Central memory CD8-positive, alpha-beta T cell (primary cell): ENCODE measurements around the gene LAMTOR2.

Experiments
- ATAC-seq: fragments of 150-1000 bp; cut with Tn5 transposase; replicated peaks from 2 replicates; pipeline ENCODE4 v1.10.0; 2022; ENCODE audit warnings: mild to moderate bottlenecking, moderate FRiP score, moderate number of reproducible peaks; ENCODE audit not compliant: poor library complexity, severe bottlenecking; ENCODE audit errors: extremely low read depth
- DNase-seq, 2 donors: peaks; one replicate each; pipeline ENCODE4 v3.0.0; 2021; ENCODE audit warnings: low spot score in 2 of 2
- H3K27ac Mint-ChIP-seq: one replicate; pipeline ENCODE4 v1.8.0; 2022; ENCODE audit warnings: low read depth, mild to moderate bottlenecking, moderate library complexity, mixed read lengths
- H3K27me3 Mint-ChIP-seq: one replicate; pipeline ENCODE4 v1.8.0; 2022; ENCODE audit warnings: mixed read lengths
- H3K36me3 Mint-ChIP-seq: one replicate; pipeline ENCODE4 v1.8.0; 2022; ENCODE audit warnings: mild to moderate bottlenecking, moderate library complexity, mixed read lengths; ENCODE audit not compliant: insufficient read depth
- H3K4me1 Mint-ChIP-seq: one replicate; pipeline ENCODE4 v1.8.0; 2022; ENCODE audit warnings: mixed read lengths
- H3K4me3 Mint-ChIP-seq: one replicate; pipeline ENCODE4 v1.8.0; 2022; ENCODE audit warnings: mild to moderate bottlenecking, moderate library complexity, mixed read lengths
- H3K9me3 Mint-ChIP-seq: one replicate; pipeline ENCODE4 v1.8.0; 2022; ENCODE audit warnings: mixed read lengths

Gene LAMTOR2

DNA sequence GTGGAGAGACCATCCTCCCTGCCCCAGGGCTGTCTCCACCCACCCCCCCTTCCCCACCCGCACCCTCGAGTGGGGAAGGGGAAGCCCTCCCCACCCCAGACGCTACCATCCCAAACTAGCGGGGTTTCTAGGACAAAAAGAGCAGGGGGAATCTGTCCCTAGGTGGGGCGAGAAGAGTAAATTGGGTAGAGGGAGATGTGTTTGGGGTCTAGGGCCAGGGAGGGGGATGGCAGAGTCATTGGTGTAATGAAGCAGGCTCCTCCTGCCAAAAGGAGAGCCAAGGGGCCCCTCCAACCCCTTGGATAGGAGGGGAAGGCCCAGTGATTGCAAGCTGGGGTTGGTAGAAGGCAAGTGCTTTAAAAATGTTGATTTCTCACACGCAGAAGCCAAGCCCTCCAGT is 17.7 kb downstream of the LAMTOR2 start:
- no peak for DNase-seq
- Mint-ChIP-seq H3K4me3 (no peak overlapping the region), H3K9me3 (no peaks in the 10 kb centered on the region), H3K4me1 (no peaks in the 10 kb centered on the region), H3K27me3 (no peaks in the 10 kb centered on the region), H3K36me3 (peaks cover 1% of the 10 kb centered on the region), H3K27ac (no peak overlapping the region)
- no peak for ATAC-seq

DNA sequence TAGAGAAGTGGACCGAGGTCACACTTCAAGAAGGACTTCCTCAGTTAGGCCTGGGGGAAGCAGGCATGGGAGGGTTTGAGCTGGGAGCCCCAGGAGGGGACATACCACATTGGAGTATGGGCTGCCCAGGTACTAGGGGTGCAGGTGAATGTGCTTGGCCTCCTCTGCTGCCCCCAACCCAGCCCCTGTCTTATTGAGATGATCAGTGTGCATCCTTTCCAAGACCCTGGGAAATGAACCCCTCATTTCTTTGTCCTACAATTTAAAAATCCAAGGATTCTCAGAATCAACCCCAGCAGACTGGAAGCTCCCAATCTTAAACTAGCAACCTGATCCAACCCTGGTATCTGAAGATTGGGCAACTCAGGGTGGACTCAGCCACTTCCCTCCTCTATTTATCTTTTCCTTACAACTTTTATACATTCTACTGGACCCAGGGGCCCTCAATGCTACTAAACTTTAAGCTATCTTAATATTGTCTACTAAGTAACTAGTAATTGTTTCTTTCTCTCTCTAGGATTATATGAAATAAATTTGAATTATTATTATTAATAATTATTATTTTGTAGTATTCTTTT is 18.6 kb downstream of the LAMTOR2 start:
- no peak overlapping the region for H3K27ac Mint-ChIP-seq
- H3K27me3 Mint-ChIP-seq: no peaks in the 10 kb centered on the region
- H3K4me1 Mint-ChIP-seq: no peaks in the 10 kb centered on the region
- no peak for ATAC-seq
- no peaks in the 10 kb centered on the region for H3K9me3 Mint-ChIP-seq
- peaks cover 1% of the 10 kb centered on the region for H3K36me3 Mint-ChIP-seq
- H3K4me3 Mint-ChIP-seq: no peak overlapping the region
- DNase-seq: no peak

- no peaks in the 10 kb centered on the region for H3K9me3 Mint-ChIP-seq
- no peak for DNase-seq
- H3K4me3 Mint-ChIP-seq: no peak overlapping the region
- H3K27me3 Mint-ChIP-seq: no peaks in the 10 kb centered on the region
- H3K4me1 Mint-ChIP-seq: no peaks in the 10 kb centered on the region
- ATAC-seq: no peak
- peaks cover 1% of the 10 kb centered on the region for H3K36me3 Mint-ChIP-seq
- no peak overlapping the region for H3K27ac Mint-ChIP-seq
These were observed 19.2 kb downstream of the LAMTOR2 start for GRCh38 chr1:156073740-156074139.

- DNase-seq: no peak
- Mint-ChIP-seq H3K4me1 (no peaks in the 10 kb centered on the region), H3K27me3 (no peaks in the 10 kb centered on the region), H3K27ac (no peak overlapping the region), H3K9me3 (no peaks in the 10 kb centered on the region), H3K4me3 (no peak overlapping the region), H3K36me3 (peaks cover 1% of the 10 kb centered on the region)
- no peak for ATAC-seq
These were observed 20.1 kb downstream of the LAMTOR2 start for GRCh38 chr1:156074661-156075060.

DNA sequence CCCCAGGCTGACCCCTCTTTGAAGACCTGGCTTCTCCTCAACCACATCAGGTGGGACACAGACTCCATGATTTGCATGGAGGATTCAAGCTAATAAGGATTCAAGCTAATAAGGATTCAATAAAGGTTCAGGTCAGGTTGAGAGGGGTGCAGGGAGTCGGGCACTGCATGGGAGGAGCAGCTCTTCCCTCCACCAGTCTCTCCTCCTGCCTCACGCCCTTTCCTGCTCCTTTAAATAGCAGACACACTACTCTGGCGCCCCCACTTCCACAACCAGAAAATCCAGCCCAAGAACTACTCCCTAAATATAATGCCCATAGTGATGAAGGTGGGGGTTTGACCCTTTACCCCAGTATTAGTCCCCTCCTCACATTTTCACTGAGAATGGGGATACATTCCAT is 20.6 kb downstream of the LAMTOR2 start:
- no peak overlapping the region for H3K4me3 Mint-ChIP-seq
- H3K36me3 Mint-ChIP-seq: peaks cover 1% of the 10 kb centered on the region
- no peaks in the 10 kb centered on the region for H3K4me1 Mint-ChIP-seq
- no peak for DNase-seq
- no peaks in the 10 kb centered on the region for H3K27me3 Mint-ChIP-seq
- H3K27ac Mint-ChIP-seq: no peak overlapping the region
- no peaks in the 10 kb centered on the region for H3K9me3 Mint-ChIP-seq
- no peak for ATAC-seq

DNA sequence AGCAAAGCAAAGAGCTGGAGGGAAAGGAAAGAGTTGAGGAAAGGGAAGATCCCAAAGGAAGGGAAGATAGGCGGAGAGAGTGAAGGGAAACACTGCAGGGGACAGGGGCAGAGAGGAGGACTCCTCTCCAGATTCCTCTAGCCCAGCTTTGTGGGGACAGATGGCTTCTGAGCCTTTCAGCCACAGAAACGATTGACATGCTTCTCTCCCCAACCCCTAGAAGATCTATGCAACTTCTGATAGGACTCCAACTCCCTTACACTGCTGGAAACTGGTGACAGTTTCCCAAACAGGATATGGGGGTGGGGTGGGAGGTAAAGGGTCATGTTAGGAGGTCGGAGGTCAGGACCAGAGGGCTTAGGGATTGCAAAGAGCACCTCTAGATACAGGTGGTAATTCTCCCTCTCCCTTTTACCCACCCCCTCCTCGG is 21.2 kb downstream of the LAMTOR2 start:
- DNase-seq (no peak), ATAC-seq (no peak)
- H3K27ac Mint-ChIP-seq: no peak overlapping the region
- no peaks in the 10 kb centered on the region for H3K9me3 Mint-ChIP-seq
- peaks cover 4% of the 10 kb centered on the region for H3K27me3 Mint-ChIP-seq
- no peak overlapping the region for H3K4me3 Mint-ChIP-seq
- peaks cover 1% of the 10 kb centered on the region for H3K36me3 Mint-ChIP-seq
- no peaks in the 10 kb centered on the region for H3K4me1 Mint-ChIP-seq

GRCh38 chr1:156076609-156077429 is 22.2 kb downstream of the LAMTOR2 start:
- Mint-ChIP-seq H3K4me3 (no peak overlapping the region), H3K27me3 (peaks cover 10% of the 10 kb centered on the region), H3K36me3 (peaks cover 1% of the 10 kb centered on the region), H3K27ac (no peak overlapping the region), H3K9me3 (no peaks in the 10 kb centered on the region), H3K4me1 (no peaks in the 10 kb centered on the region)
- ATAC-seq (no peak), DNase-seq (no peak)

- Mint-ChIP-seq H3K9me3 (no peaks in the 10 kb centered on the region), H3K4me1 (no peaks in the 10 kb centered on the region), H3K27me3 (peaks cover 10% of the 10 kb centered on the region), H3K36me3 (peaks cover 1% of the 10 kb centered on the region), H3K27ac (no peak overlapping the region), H3K4me3 (no peak overlapping the region)
- DNase-seq: no peak
- ATAC-seq: no peak
These were observed 22.8 kb downstream of the LAMTOR2 start for GRCh38 chr1:156077430-156077760.

GRCh38 chr1:156078728-156079127 is 24.1 kb downstream of the LAMTOR2 start:
- Mint-ChIP-seq H3K4me1 (no peaks in the 10 kb centered on the region), H3K27ac (no peak overlapping the region), H3K4me3 (no peak overlapping the region), H3K36me3 (peaks cover 1% of the 10 kb centered on the region), H3K9me3 (no peaks in the 10 kb centered on the region), H3K27me3 (peaks cover 18% of the 10 kb centered on the region)
- DNase-seq (no peak), ATAC-seq (no peak)

DNA sequence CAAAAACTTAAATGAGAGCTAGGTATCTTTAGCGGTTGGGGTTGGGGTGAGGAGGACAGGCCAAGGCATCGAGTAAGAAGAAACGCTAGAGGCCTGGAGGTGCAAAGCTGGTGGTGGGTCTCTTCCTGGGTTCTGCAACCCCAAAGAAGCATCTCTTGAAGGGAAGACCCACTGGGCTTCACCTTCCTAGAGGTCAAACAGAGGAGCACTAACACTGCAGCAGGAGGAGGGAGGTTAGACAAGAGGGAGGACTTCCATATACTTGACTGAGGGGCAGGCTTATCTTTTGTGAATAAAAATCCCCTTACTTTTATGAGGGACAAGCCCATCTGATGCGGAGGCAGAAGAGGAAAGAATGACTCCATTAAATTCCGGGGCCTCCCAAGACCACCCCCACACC is 25.2 kb downstream of the LAMTOR2 start:
- H3K4me1 Mint-ChIP-seq: no peaks in the 10 kb centered on the region
- no peak overlapping the region for H3K4me3 Mint-ChIP-seq
- DNase-seq (no peak), ATAC-seq (no peak)
- no peak overlapping the region for H3K27ac Mint-ChIP-seq
- H3K36me3 Mint-ChIP-seq: peaks cover 1% of the 10 kb centered on the region
- no peaks in the 10 kb centered on the region for H3K9me3 Mint-ChIP-seq
- peaks cover 28% of the 10 kb centered on the region for H3K27me3 Mint-ChIP-seq

DNA sequence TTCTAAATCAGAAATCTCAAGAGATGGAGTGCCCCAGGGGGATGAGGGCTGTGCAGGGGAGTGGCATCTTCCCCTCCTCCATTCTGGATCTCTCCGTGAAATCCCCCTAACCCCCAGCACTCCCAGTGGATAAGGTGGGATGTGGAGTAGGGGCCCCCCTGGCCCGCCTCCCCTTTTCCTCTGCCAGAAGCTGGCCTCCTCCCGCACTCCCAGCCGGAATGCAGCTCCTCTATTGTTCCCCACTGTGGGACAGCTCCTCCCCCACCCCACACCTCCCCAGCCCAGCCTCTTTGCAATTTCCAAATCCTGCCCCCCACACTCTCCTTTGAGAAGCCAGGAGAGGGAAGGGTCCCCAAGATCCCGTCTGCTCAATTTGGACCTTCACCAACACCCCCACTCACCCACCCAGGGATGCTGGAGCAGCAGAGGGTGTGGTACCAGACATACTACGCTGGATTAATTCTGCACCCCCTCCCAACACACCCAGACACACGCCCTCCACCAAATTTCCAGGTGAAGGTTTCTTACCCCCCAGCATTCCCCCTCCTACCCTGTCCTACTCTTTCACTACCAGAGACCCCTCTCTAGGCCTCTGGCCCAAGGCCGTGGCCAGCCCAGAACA is 25.8 kb downstream of the LAMTOR2 start:
- no peak for DNase-seq
- H3K4me1 Mint-ChIP-seq: no peaks in the 10 kb centered on the region
- peaks cover 1% of the 10 kb centered on the region for H3K36me3 Mint-ChIP-seq
- peaks cover 34% of the 10 kb centered on the region for H3K27me3 Mint-ChIP-seq
- no peaks in the 10 kb centered on the region for H3K9me3 Mint-ChIP-seq
- ATAC-seq: no peak
- H3K27ac Mint-ChIP-seq: no peak overlapping the region
- peak overlapping the region; percentile 6 for H3K4me3 Mint-ChIP-seq

DNA sequence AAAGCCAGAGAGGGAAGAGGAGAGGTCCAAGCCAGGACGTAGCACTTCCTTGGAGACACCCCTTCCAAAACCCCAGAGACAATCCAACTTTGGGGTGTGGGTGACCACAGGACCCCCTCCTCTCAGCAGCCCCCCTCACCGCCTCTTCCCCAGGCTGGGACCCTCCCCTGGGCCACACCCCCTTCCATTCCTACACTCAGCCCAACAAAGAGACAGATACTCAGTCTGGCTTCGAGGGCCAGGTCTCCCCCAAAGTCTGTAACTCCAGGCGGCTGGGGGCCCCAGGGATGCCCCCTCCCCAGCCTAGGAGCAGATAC is 26.2 kb downstream of the LAMTOR2 start:
- H3K27ac Mint-ChIP-seq: no peak overlapping the region
- H3K4me1 Mint-ChIP-seq: no peaks in the 10 kb centered on the region
- no peaks in the 10 kb centered on the region for H3K9me3 Mint-ChIP-seq
- peaks cover 38% of the 10 kb centered on the region for H3K27me3 Mint-ChIP-seq
- H3K4me3 Mint-ChIP-seq: peak overlapping the region; percentile 82
- H3K36me3 Mint-ChIP-seq: peaks cover 1% of the 10 kb centered on the region
- ATAC-seq (no peak), DNase-seq (no peak)
